ENCODE measurements around the gene KRT24. TPM values are rescaled to one million over a fixed set of nuclear protein-coding genes. Genes with fewer than 3 reads are reported as not detected.

KRT24 gene
- total RNA-seq, 4 donors from 2014 or later, result not detected

- Histone ChIP-seq H3K4me1 (peaks cover 9% of the 10 kb centered on the region), H3K27ac (no peak overlapping the region), H3K9me3 (no peaks in the 10 kb centered on the region), H3K36me3 (no peaks in the 10 kb centered on the region), H3K4me3 (no peak overlapping the region), H3K27me3 (no peaks in the 10 kb centered on the region)
- 47% methylated on average over 3 of the region's 3 CpGs for WGBS
- no peak for TF ChIP-seq POLR2A (IDR thresholded peaks at IDR 0.05)
- no peak for TF ChIP-seq CTCF (IDR thresholded peaks at IDR 0.05)
- no peak for TF ChIP-seq POLR2AphosphoS5 (IDR thresholded peaks at IDR 0.05)
- TF ChIP-seq EP300 (IDR thresholded peaks at IDR 0.05), result no peak
- no peak for DNase-seq (ENCODE audit: low spot score in 2 of 2)
Observed at GRCh38 chr17:40696651-40697072, 6.9 kb downstream of the KRT24 start.

GRCh38 chr17:40695874-40696472, 7.6 kb downstream of the KRT24 start:
- 93% methylated on average over 6 of the region's 6 CpGs for WGBS
- no peak for DNase-seq (ENCODE audit: low spot score in 2 of 2)
- H3K9me3 ChIP-seq, result no peaks in the 10 kb centered on the region
- peaks cover 9% of the 10 kb centered on the region for H3K4me1 ChIP-seq
- H3K27ac ChIP-seq, result no peak overlapping the region
- no peaks in the 10 kb centered on the region for H3K36me3 ChIP-seq
- TF ChIP-seq POLR2A (IDR thresholded peaks at IDR 0.05), result no peak
- no peak for TF ChIP-seq EP300 (IDR thresholded peaks at IDR 0.05)
- TF ChIP-seq POLR2AphosphoS5 (IDR thresholded peaks at IDR 0.05), result no peak
- no peak for TF ChIP-seq CTCF (IDR thresholded peaks at IDR 0.05)
- no peak overlapping the region for H3K4me3 ChIP-seq
- H3K27me3 ChIP-seq, result no peaks in the 10 kb centered on the region

GRCh38 chr17:40694584-40694983, 9.0 kb downstream of the KRT24 start:
- Histone ChIP-seq H3K27ac (no peak overlapping the region), H3K4me3 (no peak overlapping the region), H3K4me1 (peaks cover 9% of the 10 kb centered on the region), H3K36me3 (no peaks in the 10 kb centered on the region), H3K27me3 (no peaks in the 10 kb centered on the region), H3K9me3 (no peaks in the 10 kb centered on the region)
- TF ChIP-seq POLR2AphosphoS5 (IDR thresholded peaks at IDR 0.05) (no peak), CTCF (IDR thresholded peaks at IDR 0.05) (no peak), POLR2A (IDR thresholded peaks at IDR 0.05) (no peak), EP300 (IDR thresholded peaks at IDR 0.05) (no peak)
- DNase-seq (ENCODE audit: low spot score in 2 of 2), result no peak
- WGBS, result 72% methylated on average over 9 of the region's 9 CpGs

- H3K36me3 ChIP-seq, result no peaks in the 10 kb centered on the region
- WGBS, result 87% methylated on average over 5 of the region's 5 CpGs
- no peak for DNase-seq (ENCODE audit: low spot score in 2 of 2)
- no peaks in the 10 kb centered on the region for H3K4me1 ChIP-seq
- no peak overlapping the region for H3K27ac ChIP-seq
- TF ChIP-seq CTCF (IDR thresholded peaks at IDR 0.05) (no peak), POLR2A (IDR thresholded peaks at IDR 0.05) (no peak), POLR2AphosphoS5 (IDR thresholded peaks at IDR 0.05) (no peak), EP300 (IDR thresholded peaks at IDR 0.05) (no peak)
- H3K4me3 ChIP-seq, result no peak overlapping the region
- no peaks in the 10 kb centered on the region for H3K9me3 ChIP-seq
- no peaks in the 10 kb centered on the region for H3K27me3 ChIP-seq
Observed at GRCh38 chr17:40687106-40687505, 16.4 kb downstream of the KRT24 start.

GRCh38 chr17:40686192-40686591, 17.4 kb downstream of the KRT24 start:
- 52% methylated on average over 4 of the region's 4 CpGs for WGBS
- H3K27me3 ChIP-seq, result no peaks in the 10 kb centered on the region
- no peak overlapping the region for H3K27ac ChIP-seq
- H3K4me3 ChIP-seq, result no peak overlapping the region
- no peaks in the 10 kb centered on the region for H3K36me3 ChIP-seq
- H3K4me1 ChIP-seq, result no peaks in the 10 kb centered on the region
- DNase-seq (ENCODE audit: low spot score in 2 of 2), result no peak
- no peak for TF ChIP-seq EP300 (IDR thresholded peaks at IDR 0.05)
- no peak for TF ChIP-seq CTCF (IDR thresholded peaks at IDR 0.05)
- no peak for TF ChIP-seq POLR2AphosphoS5 (IDR thresholded peaks at IDR 0.05)
- TF ChIP-seq POLR2A (IDR thresholded peaks at IDR 0.05), result no peak
- no peaks in the 10 kb centered on the region for H3K9me3 ChIP-seq

All from suprapubic skin (tissue), 4 donors.